ENCODE measurements around the gene CCNY.

GRCh38 chr10:35307297-35307696 lies 29.0 kb upstream of the CCNY start:
- TF ChIP-seq CTCF (IDR thresholded peaks at IDR 0.05) (no peak), EZH2 (IDR thresholded peaks at IDR 0.05; ENCODE audit: borderline replicate concordance, insufficient read depth, low read depth, low read length, poor library complexity, severe bottlenecking) (no peak)
